ENCODE measurements around the gene CTSD.
"Not testable (repeated sequence)": the region's sequence is repeated elsewhere in the genome, so short reads cannot be mapped to it uniquely, and the experiment has no call there.

The CTSD gene

GRCh38 chr11:1772270-1773130, 8.8 kb upstream of the CTSD start:
- intact Hi-C loops (cut with DNase I), result loop anchor here (10.0 kb wide), 1 partner anchor 52 kb away; no protein-coding TSS in a partner anchor

GRCh38 chr11:1771700-1772099, 8.0 kb upstream of the CTSD start:
- intact Hi-C loops (cut with DNase I), result loop anchor here (10.0 kb wide), 1 partner anchor 53 kb away; no protein-coding TSS in a partner anchor
- peak in 5 of 10 donors; percentile 22 to 82 (median 65) for DNase-seq

More at GRCh38 chr11:1772270-1773130, 8.8 kb upstream of the CTSD start:
- DNase-seq, result peak in 5 of 10 donors; percentile 43 to 93 (median 85)

GRCh38 chr11:1771273-1771672, 7.5 kb upstream of the CTSD start:
- peak in 5 of 10 donors; percentile 3 to 82 (median 22) for DNase-seq
- intact Hi-C loops (cut with DNase I), result loop anchor here (10.0 kb wide), 1 partner anchor 54 kb away; no protein-coding TSS in a partner anchor

- intact Hi-C loops (cut with DNase I), result loop anchor here (10.0 kb wide), 1 partner anchor 54 kb away; no protein-coding TSS in a partner anchor
Measured at GRCh38 chr11:1770528-1770927, 6.8 kb upstream of the CTSD start.

GRCh38 chr11:1770061-1770460, 6.3 kb upstream of the CTSD start:
- intact Hi-C loops (cut with DNase I), result loop anchor here (10.0 kb wide), 1 partner anchor 55 kb away; no protein-coding TSS in a partner anchor
- peak in 4 of 10 donors; percentile 2 to 40 (median 34) for DNase-seq

More at GRCh38 chr11:1770528-1770927, 6.8 kb upstream of the CTSD start:
- peak in 3 of 10 donors; percentile 22 to 24 (median 23) for DNase-seq

GRCh38 chr11:1769304-1769936, 5.7 kb upstream of the CTSD start:
- intact Hi-C loops (cut with DNase I), result not testable (repeated sequence)
- DNase-seq, result peak in 4 of 10 donors; percentile 1 to 55 (median 16)

GRCh38 chr11:1768141-1768469, 4.4 kb upstream of the CTSD start:
- intact Hi-C loops (cut with DNase I), result no loop called here
- DNase-seq, result peak in 2 of 10 donors; percentile 24 to 63

GRCh38 chr11:1767399-1768140, 3.8 kb upstream of the CTSD start:
- intact Hi-C loops (cut with DNase I), result no loop called here
- DNase-seq, result peak in 4 of 10 donors; percentile 4 to 64 (median 36)

- intact Hi-C loops (cut with DNase I), result no loop called here
- peak in 5 of 10 donors; percentile 5 to 62 (median 55) for DNase-seq
Measured at GRCh38 chr11:1766719-1767398, 3.1 kb upstream of the CTSD start.

- intact Hi-C loops (cut with DNase I), result no loop called here
- DNase-seq, result peak in 5 of 10 donors; percentile 3 to 68 (median 43)
Measured at GRCh38 chr11:1765871-1766718, 2.4 kb upstream of the CTSD start.

- intact Hi-C loops (cut with DNase I), result no loop called here
Measured at GRCh38 chr11:1763336-1763795, 361 bp downstream of the CTSD start.

GRCh38 chr11:1762537-1763302, 1.0 kb downstream of the CTSD start:
- intact Hi-C loops (cut with DNase I), result no loop called here
- peak in 4 of 10 donors; percentile 22 to 85 (median 63) for DNase-seq

More at GRCh38 chr11:1763336-1763795, 361 bp downstream of the CTSD start:
- DNase-seq, result peak in 1 of 10 donors; percentile 67

GRCh38 chr11:1761857-1762536, 1.7 kb downstream of the CTSD start:
- intact Hi-C loops (cut with DNase I), result no loop called here
- peak in 4 of 10 donors; percentile 23 to 76 (median 56) for DNase-seq

GRCh38 chr11:1761110-1761856, 2.4 kb downstream of the CTSD start:
- intact Hi-C loops (cut with DNase I), result no loop called here
- DNase-seq, result peak in 5 of 10 donors; percentile 3 to 83 (median 62)

- intact Hi-C loops (cut with DNase I), result no loop called here
- peak; percentile 69 to 97 (median 82) for DNase-seq
Measured at GRCh38 chr11:1760351-1761109, 3.2 kb downstream of the CTSD start.

GRCh38 chr11:1759851-1760220, 3.9 kb downstream of the CTSD start:
- intact Hi-C loops (cut with DNase I), result no loop called here

More at GRCh38 chr11:1759851-1760220, 3.9 kb downstream of the CTSD start:
- peak in 3 of 10 donors; percentile 9 to 85 (median 65) for DNase-seq

All from posterior cingulate gyrus (tissue), 11 donors.